Thymus (tissue), 11 donors: ENCODE results near the gene CELSR1. TPM values are rescaled to one million over a fixed set of nuclear protein-coding genes. Genes with fewer than 3 reads are reported as not detected.

ENCODE experiments used
- DNase-seq, 9 donors: peaks; one replicate each; pipeline ENCODE4 v3.0.0-alpha.2; 2013; ENCODE audit warnings: low spot score in 9 of 9, low read depth in 6 of 9, missing footprints in 1 of 9
- H3K27ac ChIP-seq, 2 donors: one replicate each; pipeline ENCODE4 v1.5.1; 2013; ENCODE audit warnings: control low read depth in 1 of 2, low read depth in 1 of 2, low read length in 1 of 2, mild to moderate bottlenecking in 1 of 2, moderate library complexity in 1 of 2
- H3K27me3 ChIP-seq, 2 donors: one replicate each; pipeline ENCODE4 v1.5.1; 2013; ENCODE audit warnings: low read length in 1 of 2; ENCODE audit not compliant: control insufficient read depth in 2 of 2, insufficient read depth in 1 of 2
- H3K36me3 ChIP-seq, 2 donors: one replicate each; pipeline ENCODE4 v1.5.1; 2013; ENCODE audit warnings: low read length in 1 of 2, mild to moderate bottlenecking in 1 of 2, moderate library complexity in 1 of 2; ENCODE audit not compliant: control insufficient read depth in 2 of 2, insufficient read depth in 2 of 2
- H3K4me1 ChIP-seq, 2 donors: one replicate each; pipeline ENCODE4 v1.5.1; 2013; ENCODE audit warnings: low read length in 2 of 2; ENCODE audit not compliant: control insufficient read depth in 2 of 2, insufficient read depth in 2 of 2
- H3K4me3 ChIP-seq, 2 donors: one replicate each; pipeline ENCODE4 v1.5.1; 2013; ENCODE audit warnings: low read length in 2 of 2, control low read depth in 1 of 2, mild to moderate bottlenecking in 1 of 2
- H3K9me3 ChIP-seq, 2 donors: one replicate each; pipeline ENCODE4 v1.5.1; 2013; ENCODE audit warnings: low read length in 1 of 2, mild to moderate bottlenecking in 1 of 2; ENCODE audit not compliant: control insufficient read depth in 2 of 2, insufficient read depth in 1 of 2
- WGBS: extraction: QIAGEN DNeasy Blood & Tissue Kit; methylation state at CpG from one replicate; pipeline ENCODE4 v1.1.7; 2013; 5-methylcytosine and 5-hydroxymethylcytosine counted together
- polyA plus RNA-seq: library from polyadenylated mRNA; stranded (reverse); fragments of 200-250 nt; gene quantifications from one replicate; pipeline ENCODE4 v1.2.3, GENCODE V29; 2013
- total RNA-seq: library from RNA; stranded (reverse); fragments of 120-200 nt; gene quantifications from one replicate; pipeline ENCODE4 v1.2.4, GENCODE V29; 2013
- donor health status: healthy.

Gene CELSR1
- total and polyA plus RNA-seq, 2 donors: 3.7 to 9.4 TPM

- WGBS: 97% methylated on average over 27 of the region's 27 CpGs
Observed at GRCh38 chr22:46381731-46382130, 155.7 kb downstream of the CELSR1 start.

GRCh38 chr22:46381142-46381541 lies 156.3 kb downstream of the CELSR1 start:
- no peak overlapping the region for H3K27ac ChIP-seq
- H3K27me3 ChIP-seq: peaks cover 2 to 26% of the 10 kb centered on the region in 2 donors
- H3K4me1 ChIP-seq: peaks cover 0 to 6% of the 10 kb centered on the region in 2 donors
- H3K9me3 ChIP-seq: peaks cover 0 to 11% of the 10 kb centered on the region in 2 donors
- DNase-seq: no peak
- H3K36me3 ChIP-seq: no peaks in the 10 kb centered on the region
- WGBS: 87% methylated on average over 5 of the region's 5 CpGs
- H3K4me3 ChIP-seq: no peak overlapping the region

More at GRCh38 chr22:46381731-46382130, 155.7 kb downstream of the CELSR1 start:
- Histone ChIP-seq H3K9me3 (peaks cover 0 to 5% of the 10 kb centered on the region in 2 donors), H3K27me3 (peaks cover 2 to 25% of the 10 kb centered on the region in 2 donors), H3K27ac (no peak overlapping the region), H3K4me1 (peaks cover 0 to 6% of the 10 kb centered on the region in 2 donors), H3K4me3 (no peak overlapping the region), H3K36me3 (no peaks in the 10 kb centered on the region)
- DNase-seq: no peak

- H3K4me3 ChIP-seq: no peak overlapping the region
- H3K27me3 ChIP-seq: peaks cover 2 to 26% of the 10 kb centered on the region in 2 donors
- H3K9me3 ChIP-seq: peaks cover 3 to 15% of the 10 kb centered on the region in 2 donors
- no peak for DNase-seq
- 93% methylated on average over 17 of the region's 17 CpGs for WGBS
- H3K4me1 ChIP-seq: peaks cover 0 to 6% of the 10 kb centered on the region in 2 donors
- H3K36me3 ChIP-seq: no peaks in the 10 kb centered on the region
- H3K27ac ChIP-seq: no peak overlapping the region
Observed at GRCh38 chr22:46380581-46380980, 156.8 kb downstream of the CELSR1 start.

GRCh38 chr22:46380069-46380468 lies 157.4 kb downstream of the CELSR1 start:
- Histone ChIP-seq H3K27ac (no peak overlapping the region), H3K4me3 (no peak overlapping the region), H3K27me3 (peaks cover 2 to 28% of the 10 kb centered on the region in 2 donors), H3K36me3 (no peaks in the 10 kb centered on the region), H3K9me3 (peaks cover 5 to 18% of the 10 kb centered on the region in 2 donors), H3K4me1 (peaks cover 0 to 6% of the 10 kb centered on the region in 2 donors)
- no peak for DNase-seq
- 94% methylated on average over 19 of the region's 19 CpGs for WGBS

GRCh38 chr22:46379066-46379930 lies 158.1 kb downstream of the CELSR1 start:
- H3K36me3 ChIP-seq: no peaks in the 10 kb centered on the region
- H3K27me3 ChIP-seq: peaks cover 2 to 36% of the 10 kb centered on the region in 2 donors
- WGBS: 94% methylated on average over 29 of the region's 29 CpGs
- H3K9me3 ChIP-seq: peaks cover 5 to 26% of the 10 kb centered on the region in 2 donors
- no peak overlapping the region for H3K27ac ChIP-seq
- H3K4me1 ChIP-seq: peaks cover 0 to 8% of the 10 kb centered on the region in 2 donors
- no peak for DNase-seq
- H3K4me3 ChIP-seq: no peak overlapping the region

GRCh38 chr22:46378426-46379065 lies 158.9 kb downstream of the CELSR1 start:
- Histone ChIP-seq H3K4me1 (peaks cover 0 to 15% of the 10 kb centered on the region in 2 donors), H3K27me3 (peaks cover 5 to 44% of the 10 kb centered on the region in 2 donors), H3K4me3 (no peak overlapping the region), H3K9me3 (peaks cover 5 to 26% of the 10 kb centered on the region in 2 donors), H3K27ac (peak overlapping the region in 1 of 2 donors; percentile 38), H3K36me3 (no peaks in the 10 kb centered on the region)
- WGBS: 93% methylated on average over 22 of the region's 22 CpGs
- no peak for DNase-seq

GRCh38 chr22:46377525-46378425 lies 159.6 kb downstream of the CELSR1 start:
- H3K27me3 ChIP-seq: peaks cover 8 to 48% of the 10 kb centered on the region in 2 donors
- H3K27ac ChIP-seq: no peak overlapping the region
- peaks cover 0 to 16% of the 10 kb centered on the region in 2 donors for H3K4me1 ChIP-seq
- DNase-seq: no peak
- H3K4me3 ChIP-seq: no peak overlapping the region
- no peaks in the 10 kb centered on the region for H3K36me3 ChIP-seq
- peaks cover 5 to 26% of the 10 kb centered on the region in 2 donors for H3K9me3 ChIP-seq
- 95% methylated on average over 27 of the region's 27 CpGs for WGBS

- no peak for DNase-seq
- peaks cover 0 to 16% of the 10 kb centered on the region in 2 donors for H3K4me1 ChIP-seq
- H3K27me3 ChIP-seq: peaks cover 8 to 51% of the 10 kb centered on the region in 2 donors
- no peak overlapping the region for H3K27ac ChIP-seq
- no peaks in the 10 kb centered on the region for H3K36me3 ChIP-seq
- WGBS: 96% methylated on average over 19 of the region's 19 CpGs
- H3K9me3 ChIP-seq: peaks cover 5 to 26% of the 10 kb centered on the region in 2 donors
- H3K4me3 ChIP-seq: no peak overlapping the region
Observed at GRCh38 chr22:46376908-46377524, 160.4 kb downstream of the CELSR1 start.
